Erythroblast (primary cell): Measurements from ENCODE around the gene PCDHGB6.

Experiments
- GATA1 ChIP-seq: IDR thresholded peaks from 2 replicates; pipeline ENCODE4 v1.6.1; 2011; ENCODE audit warnings: low read depth, mild to moderate bottlenecking, control low read depth, low read length, moderate library complexity
- POLR2A ChIP-seq: IDR thresholded peaks from 2 replicates; pipeline ENCODE4 v1.6.1; 2011; ENCODE audit warnings: mild to moderate bottlenecking, low read length

GRCh38 chr5:141399555-141400258, 8.1 kb upstream of the PCDHGB6 start:
- TF ChIP-seq POLR2A (no peak), GATA1 (no peak)
